ENCODE measurements around the gene TMEM138.
A peak's percentile ranks its signal among the peaks of the same experiment; 100 is the strongest.

TMEM138 gene

DNA sequence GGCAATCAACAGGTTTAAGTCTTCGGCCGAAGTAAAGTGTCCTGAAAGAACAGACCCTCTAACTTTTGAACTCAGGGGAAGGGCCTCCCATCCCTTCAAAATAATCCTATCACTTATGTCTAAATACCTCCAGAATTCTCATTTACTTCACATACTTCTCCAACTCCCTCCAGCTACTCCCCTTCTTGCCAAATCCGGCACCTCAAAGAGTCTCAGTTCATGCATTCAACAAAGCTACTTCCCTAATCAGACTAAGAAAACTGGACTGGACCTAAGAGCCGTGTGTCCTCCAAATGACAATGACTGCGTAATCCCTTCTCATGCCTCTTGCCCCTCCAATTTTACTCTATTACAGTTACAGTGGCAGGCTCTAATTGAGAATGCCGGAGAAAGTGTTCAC lies 30.5 kb upstream of the TMEM138 start:
- Histone ChIP-seq H3K4me3 (peak overlapping the region; percentile 86), H3K27ac (no peak overlapping the region)
- TF ChIP-seq, protein P1, sequence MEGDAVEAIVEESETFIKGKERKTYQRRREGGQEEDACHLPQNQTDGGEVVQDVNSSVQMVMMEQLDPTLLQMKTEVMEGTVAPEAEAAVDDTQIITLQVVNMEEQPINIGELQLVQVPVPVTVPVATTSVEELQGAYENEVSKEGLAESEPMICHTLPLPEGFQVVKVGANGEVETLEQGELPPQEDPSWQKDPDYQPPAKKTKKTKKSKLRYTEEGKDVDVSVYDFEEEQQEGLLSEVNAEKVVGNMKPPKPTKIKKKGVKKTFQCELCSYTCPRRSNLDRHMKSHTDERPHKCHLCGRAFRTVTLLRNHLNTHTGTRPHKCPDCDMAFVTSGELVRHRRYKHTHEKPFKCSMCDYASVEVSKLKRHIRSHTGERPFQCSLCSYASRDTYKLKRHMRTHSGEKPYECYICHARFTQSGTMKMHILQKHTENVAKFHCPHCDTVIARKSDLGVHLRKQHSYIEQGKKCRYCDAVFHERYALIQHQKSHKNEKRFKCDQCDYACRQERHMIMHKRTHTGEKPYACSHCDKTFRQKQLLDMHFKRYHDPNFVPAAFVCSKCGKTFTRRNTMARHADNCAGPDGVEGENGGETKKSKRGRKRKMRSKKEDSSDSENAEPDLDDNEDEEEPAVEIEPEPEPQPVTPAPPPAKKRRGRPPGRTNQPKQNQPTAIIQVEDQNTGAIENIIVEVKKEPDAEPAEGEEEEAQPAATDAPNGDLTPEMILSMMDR (IDR thresholded peaks at IDR 0.05): no peak
- DNase-seq (ENCODE audit: low spot score): no peak

DNA sequence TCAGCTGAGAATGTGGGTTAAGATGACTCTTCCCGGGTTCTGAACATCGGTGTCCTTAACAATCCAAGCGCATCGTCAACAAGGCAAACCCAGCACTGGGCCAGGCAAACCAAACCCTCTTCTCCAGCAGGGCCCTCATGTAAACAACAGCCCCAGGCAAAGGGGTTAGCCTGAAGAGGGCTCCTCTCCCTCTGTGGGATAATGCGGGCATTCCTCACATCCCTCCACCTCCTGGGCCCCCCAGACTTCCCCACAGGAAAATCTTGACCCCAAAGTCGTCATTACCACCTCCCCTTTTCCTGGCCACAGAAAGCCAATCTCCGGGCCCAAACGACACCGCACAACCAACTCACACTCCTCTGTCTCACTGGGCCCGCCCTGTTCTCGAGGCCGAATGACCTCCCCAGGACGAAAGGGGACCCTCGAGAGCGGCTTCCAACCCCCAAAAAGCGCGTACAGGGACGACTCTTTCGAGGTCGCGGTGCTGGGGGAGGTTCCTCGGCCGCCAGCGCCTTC lies 29.8 kb upstream of the TMEM138 start:
- DNase-seq (ENCODE audit: low spot score): no peak
- peak overlapping the region; percentile 86 for H3K4me3 ChIP-seq
- peak overlapping the region; percentile 87 to 95 for H3K27ac ChIP-seq
- TF ChIP-seq, protein P1 (IDR thresholded peaks at IDR 0.05): no peak

DNA sequence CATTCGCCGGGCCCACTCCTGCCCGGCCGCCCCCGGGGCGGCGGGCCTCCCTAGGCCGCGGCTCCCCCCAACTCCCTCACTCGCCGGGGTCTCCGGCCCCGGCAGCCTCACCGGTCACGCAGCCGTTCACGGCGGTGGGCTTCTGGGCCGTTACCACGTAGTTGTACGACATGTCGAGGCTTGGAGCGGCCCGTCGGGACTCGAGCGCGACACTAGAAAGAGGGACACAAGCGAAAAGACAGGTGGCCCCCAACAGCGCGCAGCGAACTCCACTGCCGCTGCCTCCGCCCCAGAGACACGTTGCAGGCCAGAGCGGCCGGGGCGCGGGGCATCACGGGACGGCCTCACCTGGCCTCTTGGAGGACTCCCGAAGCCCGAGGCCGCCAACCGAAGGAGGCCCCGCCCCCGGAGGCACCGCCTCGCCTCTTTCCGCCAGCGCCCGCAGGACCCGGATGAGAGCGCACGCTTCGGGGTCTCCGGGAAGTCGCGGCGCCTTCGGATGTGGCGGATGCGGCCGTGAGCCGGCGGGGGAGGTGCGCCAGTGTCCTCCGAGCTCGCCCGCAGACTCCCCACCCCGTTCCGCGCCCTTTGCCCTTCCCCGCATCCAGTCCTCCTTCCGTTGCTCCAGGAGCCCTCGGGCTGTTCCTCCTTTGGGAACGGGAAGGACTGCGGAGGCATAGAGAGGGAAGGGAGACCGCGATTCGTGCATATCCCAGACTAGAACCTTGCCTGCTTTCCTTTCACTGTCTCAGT lies 29.2 kb upstream of the TMEM138 start, which contains the start of the genes DDB1 and TKFC:
TSS of gene DDB1 (minus strand) at position 309 of the 753 bp plus-strand sequence. CDS start at position 172, 137 bp downstream.
TSS of gene TKFC (plus strand) at position 432 of the 753 bp plus-strand sequence. CDS start 1,501 bp downstream, outside the sequence.
- DNase-seq (ENCODE audit: low spot score): peak; percentile 96
- Histone ChIP-seq H3K4me3 (peak within 1 kb of the TSS; percentile 86), H3K27ac (peak within 1 kb of the TSS; percentile 87 to 95)
- TF ChIP-seq, protein P1 (IDR thresholded peaks at IDR 0.05): no peak

DNA sequence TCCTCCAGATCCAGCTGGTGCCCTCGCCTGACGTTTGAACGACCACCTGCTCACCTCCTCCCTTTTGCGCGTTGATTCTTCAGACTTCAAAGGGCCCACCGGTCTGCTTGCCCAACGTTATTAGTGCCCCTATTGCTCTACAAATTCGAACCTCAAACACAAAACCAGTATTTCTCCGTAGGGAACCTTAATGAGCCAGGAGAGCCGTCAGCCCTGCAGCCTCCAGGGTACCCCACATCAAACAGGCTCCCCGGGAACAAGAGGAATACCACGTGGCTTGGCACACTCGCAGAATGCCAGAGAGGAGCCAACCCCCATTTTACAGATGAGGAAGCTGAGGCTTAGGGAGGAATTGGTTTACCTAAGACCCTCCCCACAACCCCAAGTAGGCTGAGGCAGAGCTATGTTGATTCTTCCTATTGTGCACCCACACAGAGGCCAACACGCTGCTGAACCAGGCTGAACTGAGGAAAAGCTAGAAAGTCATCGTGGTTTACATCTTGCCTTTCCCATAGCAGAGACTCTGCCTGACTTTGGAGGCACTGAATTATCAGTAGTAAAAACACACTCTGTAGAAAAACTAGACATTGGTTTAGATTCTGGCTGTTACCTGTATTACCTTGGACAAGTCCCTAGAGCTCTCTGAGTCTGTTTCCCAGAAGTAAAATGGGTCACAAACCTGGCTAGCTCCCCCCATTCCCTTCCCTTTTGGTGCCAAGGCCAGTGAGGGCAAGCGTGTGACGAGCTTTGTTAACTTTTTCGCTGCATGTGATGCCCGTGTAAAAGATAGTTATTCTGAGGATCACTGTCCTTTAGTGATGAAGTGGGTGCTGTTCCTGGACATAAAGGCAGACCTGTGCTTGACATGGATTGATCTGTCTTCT lies 28.4 kb upstream of the TMEM138 start:
- no peak for DNase-seq (ENCODE audit: low spot score)
- TF ChIP-seq, protein P1 (IDR thresholded peaks at IDR 0.05): no peak
- Histone ChIP-seq H3K27ac (peak overlapping the region; percentile 87 to 95), H3K4me3 (peak overlapping the region; percentile 86)

DNA sequence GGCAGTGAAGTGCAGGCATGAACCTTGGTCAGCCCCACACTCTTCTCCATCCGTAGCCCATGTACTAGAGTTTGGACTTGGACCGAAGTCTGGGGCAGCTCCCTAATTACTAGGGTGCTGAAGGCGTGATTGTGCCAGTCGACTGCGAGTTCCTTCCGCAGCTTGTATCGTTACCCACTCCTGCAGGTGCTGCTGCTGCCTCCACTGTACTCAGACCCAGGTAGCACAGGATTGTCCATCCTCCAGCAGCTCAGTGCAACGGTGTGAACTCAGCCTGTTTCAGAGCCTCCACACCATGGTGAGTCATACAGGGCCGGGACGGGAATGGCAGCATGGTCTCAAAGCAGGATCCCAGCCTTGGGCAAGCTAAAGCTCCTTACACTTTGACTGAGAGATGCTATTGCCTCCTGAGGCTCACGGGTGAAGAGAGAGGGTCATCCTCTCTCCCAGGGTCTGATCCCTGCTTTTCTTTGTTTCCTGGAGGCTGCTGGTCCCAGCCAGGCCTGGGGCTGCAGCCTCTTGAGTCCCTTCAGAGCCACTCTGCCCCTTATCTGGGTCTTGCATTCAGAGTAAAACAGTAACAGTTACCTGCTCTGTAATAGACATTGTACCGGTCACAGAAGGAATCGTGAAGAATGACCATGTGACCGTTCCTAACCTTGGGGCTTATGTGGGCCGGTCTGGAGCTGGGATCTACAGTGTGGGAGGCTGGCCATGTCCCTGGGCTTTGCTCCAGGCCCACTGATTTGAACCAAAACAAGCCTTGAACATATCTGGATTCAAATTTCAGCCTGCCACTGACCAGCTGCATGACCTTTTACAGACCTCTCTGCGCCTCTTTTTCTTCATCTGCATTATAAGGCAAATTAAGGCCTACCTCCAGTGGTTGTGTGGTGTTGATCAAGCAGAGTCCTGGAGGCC lies 27.5 kb upstream of the TMEM138 start:
- DNase-seq (ENCODE audit: low spot score): no peak
- Histone ChIP-seq H3K4me3 (no peak overlapping the region), H3K27ac (no peak overlapping the region)
- TF ChIP-seq, protein P1 (IDR thresholded peaks at IDR 0.05): no peak

DNA sequence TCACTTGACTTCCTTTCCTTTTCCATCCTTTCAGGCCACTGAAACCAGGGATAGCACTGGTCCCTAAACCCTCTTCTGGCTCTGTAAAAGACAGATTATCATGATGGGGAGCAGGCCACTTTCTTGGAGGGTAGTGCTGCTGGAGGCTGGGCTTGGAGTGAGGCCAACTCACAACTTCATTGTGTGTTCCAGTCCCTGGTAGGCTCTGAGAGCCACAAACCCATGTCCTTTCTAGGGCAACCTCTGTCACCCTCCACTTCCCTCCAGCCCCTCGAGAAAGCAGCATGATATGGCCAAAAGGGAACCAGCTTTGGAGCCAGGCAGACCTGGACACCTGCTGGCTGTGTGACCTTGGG lies 26.8 kb upstream of the TMEM138 start:
- TF ChIP-seq, protein P1 (IDR thresholded peaks at IDR 0.05): no peak
- H3K4me3 ChIP-seq: no peak overlapping the region
- DNase-seq (ENCODE audit: low spot score): no peak
- no peak overlapping the region for H3K27ac ChIP-seq

All from coronary artery (tissue), 2 donors.